ENCODE measurements around the gene MPV17L.

- no peak for TF ChIP-seq CTCF (IDR thresholded peaks at IDR 0.05)
- no peak for TF ChIP-seq POLR2A (IDR thresholded peaks at IDR 0.05)
These were observed 55.7 kb downstream of the MPV17L start for GRCh38 chr16:15451098-15451731.
